Kidney glomerular epithelial cell (primary cell): ENCODE measurements around the gene BCAS4.

ENCODE experiments used
- DNase-seq: peaks from one replicate; lab custom pipeline; 2025; lab: John Stamatoyannopoulos, UW

BCAS4 gene

DNA sequence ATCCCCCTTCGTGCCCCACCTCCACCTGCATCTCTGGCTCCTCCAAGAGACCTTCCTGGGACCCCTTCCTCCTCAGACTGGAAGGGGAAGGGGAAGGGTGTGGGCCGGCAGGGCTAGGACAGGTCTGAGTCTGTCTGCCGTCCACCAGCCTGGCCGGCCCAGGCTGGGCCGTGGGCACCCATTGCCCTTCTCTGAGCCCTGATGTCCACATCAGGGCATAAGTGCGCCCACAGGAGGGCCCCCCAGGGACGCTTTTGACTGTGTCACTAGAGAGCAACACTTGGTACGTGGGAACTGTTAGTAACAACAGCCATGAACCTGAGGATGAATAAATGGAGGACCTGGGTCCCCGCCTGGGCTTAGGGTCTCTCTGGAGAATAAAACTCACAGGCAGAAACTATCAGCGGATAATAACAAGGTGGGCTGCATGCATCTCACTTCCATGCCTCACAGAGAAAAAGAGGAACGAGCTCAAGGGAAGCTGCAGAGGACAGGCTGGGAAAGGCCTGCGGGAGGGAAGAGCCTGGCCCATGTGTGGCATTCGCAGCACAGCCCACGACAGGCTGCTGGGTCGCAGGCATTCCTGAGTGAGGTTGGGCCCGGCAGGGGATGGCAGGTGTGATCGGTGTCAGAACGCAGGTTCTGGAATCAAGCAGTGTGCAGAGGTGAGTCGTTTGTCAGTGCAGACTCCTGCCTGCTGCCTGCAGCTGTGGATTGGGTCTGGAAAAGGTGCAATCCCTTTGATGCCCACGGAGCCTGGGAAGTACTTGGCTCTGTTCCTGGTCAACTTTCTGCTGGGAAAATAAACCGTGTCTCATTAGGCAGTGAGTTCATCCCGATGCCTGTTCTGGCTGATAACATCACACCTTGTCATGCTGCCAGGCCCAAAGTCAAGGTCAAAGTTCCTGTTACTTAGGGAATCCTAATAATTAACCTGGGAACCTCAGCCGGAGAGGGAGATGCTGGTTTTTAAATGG, 60.9 kb downstream of the BCAS4 start:
- peak; percentile 70 for DNase-seq

DNA sequence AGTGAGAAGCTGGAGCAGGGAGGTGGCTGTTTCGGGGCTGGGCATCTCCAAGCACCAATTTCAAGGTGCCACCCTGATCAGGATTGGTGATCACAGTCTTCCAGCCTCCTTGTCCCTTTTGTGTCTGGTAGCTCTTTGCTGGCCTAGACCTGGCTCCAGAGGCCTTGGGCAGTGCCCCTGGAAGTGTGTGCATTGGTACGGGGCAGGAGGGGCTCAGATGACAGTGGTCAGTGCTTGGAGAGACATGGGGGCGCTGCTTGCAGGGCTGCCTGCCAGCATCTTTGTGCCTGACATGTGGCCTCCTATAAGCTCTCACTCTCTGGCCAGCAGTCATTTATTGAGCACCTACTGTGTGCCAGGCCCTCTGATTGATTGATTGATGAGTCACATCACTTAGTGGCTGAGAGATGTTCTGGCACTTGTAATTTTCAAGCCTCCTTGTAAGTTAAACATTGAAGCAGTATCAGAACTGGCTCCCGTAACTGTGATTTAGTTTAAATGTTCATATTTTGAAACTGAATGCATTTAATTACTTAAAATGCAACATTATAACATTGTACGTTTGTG, 61.7 kb downstream of the BCAS4 start:
- no peak for DNase-seq

DNA sequence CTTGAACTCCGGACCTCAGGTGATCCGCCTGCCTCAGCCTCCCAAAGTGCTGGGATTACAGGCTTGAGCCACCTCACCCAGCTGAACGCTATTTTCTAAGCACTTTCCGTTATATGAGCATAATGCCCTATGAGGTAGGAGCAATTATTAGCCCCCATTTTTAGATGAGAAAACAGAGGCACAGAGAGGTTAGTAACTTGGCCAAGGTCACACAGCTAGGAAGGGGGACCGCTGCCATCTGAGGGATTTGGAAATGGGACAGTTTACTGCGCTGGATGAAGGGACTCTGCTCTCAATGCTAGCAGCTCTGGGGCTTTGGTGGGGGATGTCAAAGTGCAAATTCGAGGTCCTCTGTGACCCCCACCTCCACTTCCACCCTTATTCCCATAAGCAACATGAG, 62.5 kb downstream of the BCAS4 start:
- DNase-seq = no peak

DNA sequence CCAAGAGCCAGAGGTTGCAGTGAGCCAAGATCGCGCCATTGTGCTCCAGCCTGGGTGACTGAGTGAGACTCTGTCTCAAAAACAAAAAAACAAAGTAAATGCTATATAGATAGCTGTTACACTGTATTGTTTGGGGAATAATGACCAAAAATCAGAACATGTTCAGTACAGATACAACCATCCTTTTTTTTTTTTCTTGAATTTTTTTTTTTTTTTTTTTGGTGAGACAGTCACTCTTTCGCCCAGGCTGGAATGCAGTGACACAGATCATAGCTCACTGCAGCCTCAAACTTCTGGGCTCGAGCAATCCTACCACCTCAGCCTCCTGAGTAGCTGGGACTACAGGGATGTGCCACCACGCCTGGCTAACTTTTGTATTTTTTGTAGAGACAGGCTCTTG, 63.7 kb downstream of the BCAS4 start:
- DNase-seq = no peak

DNA sequence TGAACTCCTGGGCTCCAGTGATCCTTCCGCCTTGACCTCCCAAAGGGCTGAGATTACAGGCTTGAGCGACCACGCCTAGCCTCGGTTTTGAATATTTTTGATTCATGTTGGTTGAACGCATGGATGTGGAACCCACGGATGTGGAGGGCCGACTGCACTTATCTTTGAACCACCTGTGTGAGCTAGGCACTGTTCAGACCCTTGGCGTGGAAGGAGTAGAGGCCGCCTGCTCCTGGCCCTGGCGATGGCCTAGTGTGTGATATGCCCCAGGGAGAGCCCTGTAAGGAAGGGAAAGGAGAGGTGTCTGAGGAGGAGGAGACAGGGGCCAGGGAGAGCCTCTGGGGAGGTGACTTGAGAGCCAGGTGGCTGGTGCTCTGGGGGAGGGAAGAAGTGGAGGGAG, 64.3 kb downstream of the BCAS4 start:
- DNase-seq = no peak

DNA sequence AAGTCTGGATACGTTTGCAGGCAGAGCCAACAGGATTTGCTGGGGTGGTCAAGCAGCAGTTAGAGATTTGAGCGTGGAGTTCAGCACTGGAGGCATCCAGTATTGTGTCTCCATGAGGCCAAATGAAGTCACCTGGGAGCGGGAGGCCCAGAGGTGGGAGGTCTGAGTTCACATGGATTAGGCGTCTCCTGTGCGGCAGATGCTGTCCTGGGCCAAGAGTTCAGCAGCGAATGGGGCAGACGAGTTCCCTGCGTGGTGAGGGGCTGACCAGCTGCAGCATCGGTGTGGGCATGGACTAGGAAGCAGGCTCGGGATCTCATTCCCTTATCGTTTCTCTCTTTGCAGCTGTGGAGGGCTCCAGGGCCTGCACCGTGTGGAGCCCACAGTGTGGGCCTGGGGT, 66.2 kb downstream of the BCAS4 start:
- no peak for DNase-seq

DNA sequence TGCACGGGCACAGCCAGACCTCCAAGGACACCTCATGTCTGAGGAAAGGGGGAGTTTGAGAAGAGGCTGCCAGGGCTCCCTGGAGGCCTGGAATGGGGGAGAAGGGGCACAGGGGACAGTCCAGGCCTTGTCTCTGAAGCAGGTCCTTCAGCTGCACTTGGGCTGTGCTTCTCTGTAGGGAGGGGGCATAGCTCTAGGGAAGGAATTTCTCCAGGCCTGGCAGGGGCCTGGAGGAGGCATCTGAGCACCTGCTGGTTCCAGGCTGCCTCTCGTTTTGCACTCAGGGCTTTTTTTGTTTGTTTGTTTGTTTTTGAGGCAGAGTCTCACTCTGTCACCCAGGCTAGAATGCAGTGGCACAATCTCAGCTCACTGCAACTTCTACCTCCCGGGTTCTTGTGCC, 67.7 kb downstream of the BCAS4 start:
- no peak for DNase-seq

DNA sequence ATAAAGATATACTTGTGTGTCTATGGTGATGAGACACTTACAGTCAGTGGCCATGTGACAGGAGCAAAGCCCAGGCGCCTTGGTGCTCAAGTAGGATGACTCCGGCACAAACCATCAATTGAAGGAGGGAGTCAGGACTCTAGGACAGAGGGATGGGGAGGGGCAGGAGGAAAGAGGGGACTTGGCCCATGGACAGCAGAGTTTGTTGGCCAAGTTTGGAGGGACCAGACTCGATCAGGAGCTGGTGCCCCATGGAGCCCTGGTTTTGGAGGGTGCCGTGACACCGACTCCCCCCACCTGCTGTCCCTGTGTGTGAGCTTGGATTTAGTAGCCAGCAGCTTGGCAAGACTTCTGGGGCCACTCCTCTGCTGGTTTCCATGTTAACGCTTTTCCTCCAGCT, 70.3 kb downstream of the BCAS4 start:
- no peak for DNase-seq

DNA sequence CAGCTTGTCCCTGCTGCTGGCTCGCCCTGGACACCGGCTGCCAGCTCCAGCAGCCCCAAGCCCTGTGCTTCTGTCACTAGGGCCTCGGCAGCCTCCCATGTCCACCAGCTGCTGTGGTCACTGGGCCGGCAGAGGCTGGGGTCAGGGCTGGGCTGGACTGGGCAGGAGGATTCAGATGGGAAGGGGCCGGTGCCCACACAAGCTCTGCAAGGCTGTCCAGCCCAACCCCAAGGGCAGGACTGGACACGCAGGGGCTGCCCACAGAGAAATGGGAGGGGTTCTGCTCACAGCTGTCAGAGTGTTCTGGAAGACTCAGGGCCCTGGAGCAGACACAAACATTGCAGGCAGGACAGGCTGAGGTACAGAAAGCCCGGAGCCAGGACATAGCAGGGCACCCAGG, 70.7 kb downstream of the BCAS4 start:
- DNase-seq = no peak

DNA sequence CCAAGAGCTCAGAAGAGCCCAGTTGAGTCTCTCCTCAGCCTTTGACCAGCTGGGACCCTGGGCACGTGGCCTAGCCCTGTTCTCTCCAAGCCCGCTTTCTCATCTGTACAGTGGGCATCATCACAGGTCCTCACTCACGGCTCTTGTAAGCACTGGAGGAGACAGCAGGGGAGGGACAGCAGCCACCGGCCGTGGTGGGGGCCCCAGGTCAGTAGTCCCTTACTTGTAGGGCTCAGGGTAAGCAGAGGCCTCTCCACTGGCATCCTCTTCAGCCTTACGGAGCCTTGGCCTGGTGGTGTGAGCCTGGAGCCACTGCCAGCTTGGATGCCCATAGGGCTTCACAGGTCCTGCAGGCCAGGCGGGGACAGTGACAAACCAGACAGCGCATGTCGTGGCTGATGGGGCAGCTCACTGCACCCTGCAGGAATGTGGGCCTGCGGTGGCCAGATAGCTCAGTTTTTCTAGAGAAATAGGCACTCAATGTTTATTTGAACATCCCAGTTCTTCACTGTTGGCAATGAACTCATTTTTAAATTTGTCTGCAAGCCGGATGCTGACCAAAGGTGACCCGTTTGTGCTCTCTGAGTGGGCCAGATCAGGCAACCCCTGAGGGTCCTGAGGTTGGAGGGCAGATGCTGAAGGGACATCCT, 71.3 kb downstream of the BCAS4 start:
- DNase-seq = no peak

DNA sequence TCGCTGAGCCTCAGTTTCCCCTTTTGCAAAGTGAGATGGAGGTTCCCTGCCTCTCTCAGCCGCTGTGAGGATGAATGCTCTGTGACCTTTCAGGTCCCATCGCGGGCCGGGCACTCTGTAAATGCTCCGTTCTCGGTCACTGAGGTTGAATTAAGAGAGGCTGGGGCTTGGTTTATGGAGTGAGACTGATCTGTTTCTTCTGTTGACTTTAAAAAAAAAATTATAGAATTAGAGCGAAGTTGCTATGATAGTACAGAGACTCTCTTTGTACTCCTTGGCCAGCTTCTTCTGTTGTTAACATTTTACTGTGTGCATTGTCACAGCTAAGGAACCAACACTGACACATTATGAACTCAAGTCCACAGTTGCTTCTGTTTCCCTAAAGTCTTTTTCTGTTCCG, 72.0 kb downstream of the BCAS4 start:
- no peak for DNase-seq

DNA sequence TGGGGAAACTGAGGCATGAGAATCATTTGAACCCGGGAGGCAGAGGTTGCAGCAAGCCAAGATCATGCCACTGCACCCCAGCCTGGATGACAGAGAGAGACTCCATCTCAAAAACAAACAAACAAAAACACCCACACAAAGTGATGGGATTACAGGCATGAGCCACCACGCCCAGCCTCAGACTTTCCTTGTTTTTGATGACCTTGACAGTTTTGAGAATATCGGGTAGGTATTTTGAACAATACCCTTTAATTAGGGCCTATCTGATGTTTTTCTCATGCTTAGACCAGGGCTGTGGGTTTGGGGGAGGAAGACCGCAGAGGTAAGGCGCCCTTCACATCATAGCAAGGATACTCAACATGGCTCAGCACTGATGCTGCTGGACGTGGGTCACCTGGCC, 72.9 kb downstream of the BCAS4 start:
- DNase-seq = no peak

DNA sequence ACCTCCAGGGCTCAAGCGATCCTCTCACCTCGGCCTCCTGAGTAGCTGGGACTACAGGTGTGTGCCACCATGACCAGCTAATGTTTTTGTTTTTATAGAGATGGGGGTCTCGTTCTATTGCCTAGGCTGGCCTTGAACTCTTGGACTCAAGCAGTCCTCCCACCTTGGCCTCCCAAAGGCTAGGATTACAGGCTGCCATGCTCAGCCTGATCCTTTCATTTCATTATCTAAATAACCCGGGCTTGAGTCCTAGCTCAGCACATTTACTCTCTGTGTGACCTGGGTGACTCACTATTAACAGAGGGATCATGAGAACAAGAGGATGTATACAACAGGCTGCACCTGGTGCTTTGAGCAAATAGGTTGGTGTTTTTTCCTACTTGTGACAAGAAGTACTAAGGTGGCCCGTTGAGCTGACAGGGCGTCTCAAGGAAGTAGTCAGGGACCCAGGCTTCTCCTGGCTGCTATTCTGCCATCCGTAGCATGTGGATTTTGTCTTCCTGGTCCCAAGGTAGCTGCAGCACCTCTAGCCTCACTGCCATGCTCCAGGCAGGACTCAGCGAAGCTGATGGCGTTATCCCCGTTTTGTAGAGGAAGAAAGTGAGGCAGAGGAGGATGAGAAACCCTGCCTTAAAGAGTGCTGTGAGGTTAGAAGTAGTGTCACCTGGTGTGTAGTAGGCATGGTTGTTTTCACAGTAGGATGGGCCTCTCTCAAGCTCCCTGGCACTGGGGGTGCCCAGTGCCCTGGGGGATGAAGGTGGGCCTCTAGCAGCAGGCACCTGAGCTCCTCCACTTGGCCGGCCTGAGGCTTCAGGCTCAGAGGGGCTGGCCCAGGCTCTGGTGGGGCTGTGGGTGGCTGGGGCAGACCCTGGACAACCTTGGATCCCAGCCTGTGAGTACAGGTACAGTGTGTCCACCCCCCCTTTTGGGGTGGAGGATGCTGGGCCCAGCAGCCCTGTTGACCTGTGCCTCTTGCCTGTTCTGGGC, 73.9 kb downstream of the BCAS4 start:
- no peak for DNase-seq

DNA sequence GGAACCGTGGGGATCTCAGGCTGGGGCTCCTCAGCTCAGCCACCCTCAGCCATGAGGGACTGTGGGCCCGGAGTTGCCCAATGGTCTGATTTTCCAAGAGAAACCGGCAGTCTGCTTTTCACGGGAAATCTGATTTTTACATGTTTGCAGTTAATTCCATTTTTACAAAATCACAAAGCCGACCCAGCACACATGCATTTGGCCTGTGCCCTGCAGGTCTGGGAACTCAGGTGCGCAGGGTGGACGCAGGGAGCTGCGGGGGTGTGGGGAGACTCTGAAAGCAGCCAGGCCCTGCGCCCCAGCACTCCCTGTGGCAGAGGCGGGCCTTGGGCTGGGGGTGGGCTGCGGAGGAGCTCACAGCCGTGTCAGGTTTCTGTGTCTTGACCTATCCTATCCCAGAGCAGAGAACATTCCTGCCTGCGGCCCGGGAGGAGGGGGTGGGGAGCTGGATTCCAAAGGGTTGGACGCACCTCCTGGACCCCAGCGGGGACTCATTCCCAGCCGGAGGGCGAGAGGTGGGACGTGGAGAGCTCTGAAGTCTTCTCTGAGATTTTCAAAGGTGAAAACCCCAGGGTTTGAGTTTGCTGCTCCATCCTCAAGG, 75.8 kb downstream of the BCAS4 start:
- no peak for DNase-seq

DNA sequence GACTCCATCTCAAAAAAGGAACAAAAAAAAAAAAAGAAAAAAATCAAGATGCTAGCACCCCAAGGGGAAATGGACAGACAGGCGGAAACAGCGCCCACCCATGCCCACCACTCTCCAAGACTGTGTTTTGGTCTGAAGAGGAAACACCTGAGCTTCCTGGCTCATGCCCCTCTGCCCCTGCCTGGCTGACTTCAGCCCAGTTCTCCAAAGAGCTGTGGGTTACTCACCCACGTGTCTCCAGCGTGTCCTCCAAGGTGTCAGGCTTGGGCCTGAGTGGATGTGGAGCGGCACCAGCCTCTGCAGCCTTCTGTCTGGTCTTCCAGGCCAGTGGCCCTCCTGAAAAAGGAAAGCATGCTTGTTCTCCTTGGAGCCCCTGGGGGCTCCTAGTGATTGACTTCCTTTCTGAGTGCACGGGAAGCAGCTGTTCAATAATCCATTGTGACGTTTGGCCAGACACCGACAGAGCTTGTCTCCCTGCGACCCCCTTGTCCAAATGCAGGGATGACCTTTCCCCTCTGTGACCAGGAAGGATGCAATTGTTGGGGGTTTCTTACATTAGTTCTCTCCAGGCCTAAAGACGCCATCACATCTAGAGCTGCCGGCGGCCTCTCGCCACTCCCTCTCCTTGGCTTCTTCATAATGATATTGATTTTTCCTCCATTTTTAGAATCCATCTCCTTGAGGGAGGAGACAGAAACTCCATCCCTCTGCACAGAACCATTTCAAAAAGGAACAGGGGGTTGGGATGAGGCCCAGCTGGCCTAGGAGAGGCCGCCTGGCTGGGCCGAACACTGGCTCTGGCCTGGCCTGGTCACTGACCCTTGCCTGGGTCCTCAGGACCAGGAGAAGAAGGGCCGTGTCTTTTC, 77.9 kb downstream of the BCAS4 start:
- DNase-seq = no peak

DNA sequence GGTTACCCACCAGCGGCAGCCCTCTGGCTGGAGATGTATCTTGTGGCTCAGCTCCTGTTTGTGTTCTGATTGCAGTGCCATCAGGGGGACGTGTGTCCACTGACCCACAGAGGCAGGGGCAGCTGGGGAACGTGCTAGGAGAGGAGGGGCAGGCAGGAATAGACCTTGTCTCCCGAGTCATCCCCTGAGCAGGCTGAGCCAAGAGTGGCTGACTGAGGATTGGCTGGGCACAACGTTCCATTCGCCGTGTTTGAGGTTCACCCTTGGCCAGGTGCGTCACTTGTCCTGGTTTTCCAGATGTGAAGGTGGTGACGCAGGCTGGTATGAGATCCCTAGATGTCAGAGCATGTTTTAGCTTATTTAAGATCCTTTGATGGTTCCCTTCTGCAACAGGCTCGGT, 78.7 kb downstream of the BCAS4 start:
- no peak for DNase-seq

DNA sequence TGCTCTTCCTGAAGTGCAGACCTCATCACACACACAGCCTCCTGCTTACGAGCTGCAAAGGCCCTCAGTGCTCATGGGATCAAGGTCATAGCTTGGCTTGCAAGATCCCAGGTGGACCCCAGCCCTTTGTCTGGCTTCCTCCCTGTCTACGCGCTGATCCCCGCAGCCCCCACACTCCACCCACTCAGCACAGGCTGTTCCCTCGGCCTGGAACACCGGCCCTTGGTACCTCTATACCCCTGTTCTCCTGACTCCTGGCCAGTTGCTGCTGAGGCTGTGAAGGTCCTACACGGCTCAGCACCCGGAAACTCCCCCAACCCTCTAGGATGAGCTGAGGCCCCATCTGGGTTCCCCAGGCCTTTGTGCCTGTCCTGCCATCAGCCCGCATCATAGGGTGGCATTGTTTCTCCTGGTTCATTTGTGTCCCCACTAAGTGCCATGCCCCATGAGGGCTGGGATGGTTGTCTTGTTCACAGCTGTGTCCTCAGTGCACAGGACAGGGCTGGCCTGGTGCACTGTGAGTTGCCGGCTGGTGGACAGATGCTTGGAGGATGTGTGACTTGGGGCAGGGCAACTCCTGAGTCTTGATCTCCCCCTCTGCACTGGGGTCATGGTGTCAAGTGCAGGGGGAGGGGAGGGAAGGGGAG, 79.4 kb downstream of the BCAS4 start:
- DNase-seq = no peak

DNA sequence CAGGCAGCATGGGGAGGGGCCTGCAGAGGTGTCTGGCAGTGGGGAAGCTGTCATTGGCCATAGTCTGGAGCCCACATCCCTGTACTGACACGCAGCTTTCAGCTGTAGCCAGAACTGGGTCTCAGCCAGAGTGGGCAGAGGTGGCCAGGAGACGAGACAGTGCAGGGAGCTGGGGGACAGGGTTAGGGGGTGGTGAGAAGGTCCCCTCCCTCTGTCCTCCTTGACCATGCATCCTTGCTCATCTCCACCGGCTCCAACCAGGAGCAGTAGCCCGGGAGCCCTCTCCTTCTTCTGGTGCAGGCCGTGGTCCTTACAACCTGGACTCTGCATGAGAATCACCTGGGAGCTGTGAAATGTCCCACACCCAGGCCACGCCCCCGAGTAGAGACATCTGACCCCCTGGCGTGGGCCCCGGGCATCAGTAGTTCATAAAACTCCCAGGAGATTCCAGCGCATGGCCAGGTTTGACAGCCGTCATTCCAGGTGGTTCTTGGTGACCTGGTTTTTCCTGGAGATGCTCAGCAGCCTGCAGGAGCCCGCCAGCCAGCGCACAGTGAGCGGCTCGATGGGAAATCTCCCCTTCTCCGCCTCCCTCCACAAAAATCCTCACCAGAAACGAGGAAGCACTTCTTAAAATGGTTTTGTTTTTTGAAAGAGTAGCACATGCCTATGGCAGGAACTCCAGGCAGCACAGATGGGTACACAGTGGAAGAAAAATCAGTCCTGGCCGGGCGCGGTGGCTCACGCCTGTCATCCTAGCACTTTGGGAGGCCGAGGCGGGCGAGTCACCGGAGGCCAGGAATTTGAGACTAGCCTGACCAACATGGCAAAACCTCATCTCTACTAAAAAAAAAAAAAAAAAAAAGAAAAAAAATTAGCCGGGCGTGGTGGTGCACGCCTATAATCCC, 80.2 kb downstream of the BCAS4 start:
- no peak for DNase-seq
